HCT116 (cell line): ENCODE measurements around the gene DNHD1. TPM values are rescaled to one million over a fixed set of nuclear protein-coding genes. Genes with fewer than 3 reads are reported as not detected.

Source experiments
- ATAC-seq: fragments of 200-7000 bp; cut with Tn5 transposase; 2 replicates; pipeline ENCODE4 v1.9.1; 2020; ENCODE audit warnings: mild to moderate bottlenecking, moderate library complexity
- BruUV-seq: library from RNA; stranded (reverse); fragments of 400-500 nt; replicated peaks from 2 replicates; lab custom pipeline; 2021; lab: Mats Ljungman, UMichigan
- CTCF ChIA-PET: fragments of 300-600 bp; sonication (Branson Sonifier 250); formaldehyde crosslinking; loops from one replicate; lab custom pipeline; 2021; ENCODE audit warnings: antibody characterized with exemption; lab: Charles Lee
- POLR2A ChIA-PET: fragments of 300-600, 350-600 bp; sonication (Branson Sonifier 250); formaldehyde crosslinking; loops from one replicate; lab custom pipeline; 2021; ENCODE audit warnings: antibody characterized with exemption; lab: Charles Lee
- RAD21 ChIA-PET, 2 experiments: fragments of 300-600 bp; sonication (Branson Sonifier 250); formaldehyde crosslinking; loops; one replicate each; lab custom pipeline; 2023; ENCODE audit warnings: low total read pairs in 2 of 2; ENCODE audit not compliant: uncharacterized antibody in 2 of 2, unreplicated experiment in 2 of 2, low non-redundant PET in 1 of 2; lab: Charles Lee
- DNase-seq: peaks from one replicate; pipeline ENCODE4 v3.0.0-alpha.2; 2010; ENCODE audit warnings: low read depth, low spot score
- H2AFZ ChIP-seq: fragments of 200-600 bp; shearing (Covaris generic), sonication (generic); 2 replicates; pipeline ENCODE4 v1.6.1; 2017; ENCODE audit warnings: low read depth, mixed run types, mixed read lengths, antibody characterized with exemption, low read length; ENCODE audit not compliant: poor library complexity, severe bottlenecking
- H3K27ac ChIP-seq: 2 replicates; pipeline ENCODE4 v1.5.1; 2012; ENCODE audit warnings: low read depth, low read length
- H3K27me3 ChIP-seq: fragments of 200-600 bp; sonication (generic); 2 replicates; pipeline ENCODE4 v1.6.1; 2016; ENCODE audit warnings: mixed run types, low read length, mixed read lengths; ENCODE audit not compliant: insufficient read depth
- H3K36me3 ChIP-seq, 2 experiments: fragments of 200-500 bp in 1 of 2; fragments of 200-600 bp in 1 of 2; sonication (Bioruptor generic) in 1 of 2; sonication (generic) in 1 of 2; 2 replicates each; pipeline versions ENCODE4 v1.5.1 to v1.6.1; 2014 to 2016; ENCODE audit warnings: low read length in 2 of 2, inconsistent platforms in 1 of 2, mixed read lengths in 1 of 2, mixed run types in 1 of 2; ENCODE audit not compliant: insufficient read depth in 2 of 2, control insufficient read depth in 1 of 2
- H3K4me1 ChIP-seq, 2 experiments: fragments of 200-600 bp in 1 of 2; sonication (generic) in 1 of 2; 2 replicates each; pipeline versions ENCODE4 v1.5.1 to v1.6.1; 2012 to 2017; ENCODE audit warnings: low read length in 2 of 2, inconsistent platforms in 1 of 2, mild to moderate bottlenecking in 1 of 2, mixed read lengths in 1 of 2, mixed run types in 1 of 2, moderate library complexity in 1 of 2; ENCODE audit not compliant: insufficient read depth in 2 of 2, control insufficient read depth in 1 of 2
- H3K4me2 ChIP-seq: fragments of 200-600 bp; sonication (generic); 2 replicates; pipeline ENCODE4 v1.6.1; 2017; ENCODE audit warnings: mixed run types, low read length, mixed read lengths
- H3K4me3 ChIP-seq, 2 experiments: fragments of 200-600 bp in 1 of 2; sonication (generic) in 1 of 2; replicated peaks in 1 of 2; 2 replicates each; pipeline ENCODE4 v1.5.1; 2011 to 2016; ENCODE audit warnings: low read length in 2 of 2, control low read depth in 1 of 2, low read depth in 1 of 2, mild to moderate bottlenecking in 1 of 2, mixed read lengths in 1 of 2, mixed run types in 1 of 2
- H3K79me2 ChIP-seq: fragments of 200-600 bp; sonication (generic); 2 replicates; pipeline ENCODE4 v1.6.1; 2017; ENCODE audit warnings: mild to moderate bottlenecking, mixed run types, low read length, moderate library complexity, mixed read lengths; ENCODE audit not compliant: insufficient read depth
- H3K9ac ChIP-seq: fragments of 200-600 bp; sonication (generic); 2 replicates; pipeline ENCODE4 v1.6.1; 2016; ENCODE audit warnings: low read length, mixed read lengths
- H3K9me2 ChIP-seq: fragments of 200-600 bp; sonication (generic), shearing (Covaris generic); 2 replicates; pipeline ENCODE4 v1.6.1; 2017; ENCODE audit warnings: mixed run types, mild to moderate bottlenecking, moderate library complexity; ENCODE audit not compliant: insufficient read depth
- H3K9me3 ChIP-seq, 2 experiments: fragments of 200-500 bp in 1 of 2; fragments of 200-600 bp in 1 of 2; sonication (Bioruptor generic) in 1 of 2; sonication (generic) in 1 of 2; 2 replicates each; pipeline ENCODE4 v1.6.1; 2014 to 2017; ENCODE audit warnings: low read length in 2 of 2, mixed read lengths in 2 of 2, inconsistent platforms in 1 of 2, low read depth in 1 of 2, mild to moderate bottlenecking in 1 of 2, mixed run types in 1 of 2, moderate library complexity in 1 of 2; ENCODE audit not compliant: control insufficient read depth in 1 of 2, insufficient read depth in 1 of 2
- H4K20me1 ChIP-seq: fragments of 200-600 bp; sonication (generic), shearing (Covaris generic); 2 replicates; pipeline ENCODE4 v1.6.1; 2017; ENCODE audit warnings: mixed run types, mild to moderate bottlenecking, moderate library complexity; ENCODE audit not compliant: insufficient read depth
- ATF3 ChIP-seq: IDR thresholded peaks from 2 replicates; pipeline ENCODE4 v1.6.1; 2012
- EGR1 ChIP-seq: IDR thresholded peaks from 2 replicates; pipeline ENCODE4 v1.6.1; 2012; ENCODE audit warnings: low read depth
- ELF1 ChIP-seq: IDR thresholded peaks from 2 replicates; pipeline ENCODE4 v1.6.1; 2012; ENCODE audit warnings: low read depth, borderline replicate concordance
- EZH2phosphoT487 ChIP-seq: fragments of 200-600 bp; IDR thresholded peaks from 2 replicates; pipeline ENCODE4 v1.6.1; 2018; ENCODE audit warnings: antibody characterized with exemption, borderline replicate concordance
- JUND ChIP-seq: IDR thresholded peaks from 2 replicates; pipeline ENCODE4 v1.6.1; 2012
- MAX ChIP-seq: IDR thresholded peaks from 2 replicates; pipeline ENCODE4 v1.6.1; 2012
- POLR2AphosphoS5 ChIP-seq: IDR thresholded peaks from 2 replicates; pipeline ENCODE4 v1.6.1; 2011; ENCODE audit warnings: mild to moderate bottlenecking, low read depth, low read length, moderate library complexity
- RAD21 ChIP-seq: IDR thresholded peaks from 2 replicates; pipeline ENCODE4 v1.6.1; 2012; ENCODE audit warnings: low read depth, mild to moderate bottlenecking
- SP1 ChIP-seq: IDR thresholded peaks from 2 replicates; pipeline ENCODE4 v1.6.1; 2012; ENCODE audit warnings: low read depth
- YY1 ChIP-seq: IDR thresholded peaks from 2 replicates; pipeline ENCODE4 v1.6.1; 2011; ENCODE audit warnings: low read length, low read depth, moderate library complexity, mild to moderate bottlenecking; ENCODE audit not compliant: insufficient replicate concordance; ENCODE audit errors: extremely low read depth
- ZBTB33 ChIP-seq: IDR thresholded peaks from 2 replicates; pipeline ENCODE4 v1.6.1; 2011; ENCODE audit warnings: mild to moderate bottlenecking, low read length, moderate library complexity; ENCODE audit not compliant: insufficient replicate concordance; ENCODE audit errors: extremely low read depth
- ZNF274 ChIP-seq: fragments of 200-500 bp; sonication (Bioruptor generic); IDR thresholded peaks from 2 replicates; pipeline ENCODE4 v1.6.1; 2014; ENCODE audit warnings: mild to moderate bottlenecking, low read depth, low read length, inconsistent platforms
- intact Hi-C: fragments of 100-400 bp; cut with micrococcal nuclease; formaldehyde crosslinking; loops from 2 replicates; pipeline ENCODE4 v1.10.0; 2022
- total RNA-seq: library from RNA; stranded (reverse); gene quantifications from one replicate; pipeline ENCODE4 v1.2.1, GENCODE V29; 2021; ENCODE audit not compliant: unreplicated experiment

Gene DNHD1
- total RNA-seq, 1 experiment from 2014 or later, result 8.0 TPM

GRCh38 chr11:6556139-6556949, 59.3 kb downstream of the DNHD1 start:
- RAD21 ChIA-PET, result no interaction called here
- H3K27ac ChIP-seq, result no peak overlapping the region
- BruUV-seq, result no TSS peak
- H4K20me1 ChIP-seq, result no peaks in the 10 kb centered on the region
- POLR2A ChIA-PET, result no interaction called here
- intact Hi-C loops, result no loop called here
- no peaks in the 10 kb centered on the region for H3K4me1 ChIP-seq
- no peak overlapping the region for H3K9ac ChIP-seq
- H2AFZ ChIP-seq, result no peak overlapping the region
- no peaks in the 10 kb centered on the region for H3K9me2 ChIP-seq
- no peak overlapping the region for H3K4me3 ChIP-seq
- ATAC-seq (no peak), DNase-seq (no peak)
- no peaks in the 10 kb centered on the region for H3K27me3 ChIP-seq
- CTCF ChIA-PET, result interaction anchor here (1.0 kb wide), 1 partner anchor 25 kb away, joined by 3 read pairs; no protein-coding TSS in a partner anchor
- TF ChIP-seq RAD21, result no peak
- no peak for TF ChIP-seq POLR2AphosphoS5
- no peak for TF ChIP-seq JUND
- TF ChIP-seq ZNF274, result no peak
- no peaks in the 10 kb centered on the region for H3K9me3 ChIP-seq
- H3K79me2 ChIP-seq, result no peaks in the 10 kb centered on the region
- H3K4me2 ChIP-seq, result no peak overlapping the region
- H3K36me3 ChIP-seq, result no peaks in the 10 kb centered on the region

- ATAC-seq (no peak), DNase-seq (no peak)
- no peak for TF ChIP-seq ELF1
- no peak for TF ChIP-seq SP1
- TF ChIP-seq ZBTB33, result no peak
- no peak for TF ChIP-seq MAX
- TF ChIP-seq ATF3, result no peak
- no peak for TF ChIP-seq JUND
- no peak for TF ChIP-seq EGR1
- no peak for TF ChIP-seq EZH2phosphoT487
- TF ChIP-seq YY1, result no peak
- CTCF ChIA-PET, result no interaction called here
- Histone ChIP-seq H3K9me2 (no peaks in the 10 kb centered on the region), H3K4me1 (no peaks in the 10 kb centered on the region), H3K4me2 (no peak overlapping the region), H4K20me1 (no peaks in the 10 kb centered on the region), H3K79me2 (no peaks in the 10 kb centered on the region), H3K27ac (no peak overlapping the region), H3K27me3 (no peaks in the 10 kb centered on the region), H3K36me3 (no peaks in the 10 kb centered on the region), H2AFZ (no peak overlapping the region), H3K9ac (no peak overlapping the region), H3K9me3 (no peaks in the 10 kb centered on the region), H3K4me3 (no peak overlapping the region)
- RAD21 ChIA-PET, result no interaction called here
- POLR2A ChIA-PET, result no interaction called here
- no TSS peak for BruUV-seq
- intact Hi-C loops, result no loop called here
Observed at GRCh38 chr11:6557063-6557462, 60.0 kb downstream of the DNHD1 start.
